SH-SY5Y (cell line): ENCODE results near the gene ZNF577.

ENCODE experiments used
- GATA2 ChIP-seq: IDR thresholded peaks from 2 replicates; pipeline ENCODE4 v1.6.1; 2011; ENCODE audit warnings: mild to moderate bottlenecking, low read depth, low read length
- GATA3 ChIP-seq: IDR thresholded peaks from 2 replicates; pipeline ENCODE4 v1.6.1; 2011; ENCODE audit warnings: low read depth, mild to moderate bottlenecking, low read length, moderate library complexity

DNA sequence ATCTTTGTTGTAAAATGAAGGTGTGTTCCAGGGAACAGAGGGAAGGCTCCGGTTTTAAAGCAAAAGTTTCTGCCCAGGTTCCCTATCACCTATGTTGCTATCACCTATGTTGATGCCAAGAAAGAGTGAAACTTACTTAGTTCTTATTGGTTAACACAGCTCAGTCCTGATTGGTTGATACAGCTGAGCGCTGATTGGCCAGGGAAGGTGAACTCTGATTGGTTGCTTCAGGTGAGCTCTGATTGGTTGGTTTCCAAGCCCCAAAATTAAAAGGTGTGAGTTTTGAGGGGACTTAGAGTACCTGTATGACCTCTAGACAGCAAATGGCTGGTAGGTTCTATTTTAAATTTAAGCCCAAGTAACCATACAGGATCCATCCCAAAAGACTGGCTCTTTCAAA, 50.6 kb downstream of the ZNF577 start:
- TF ChIP-seq GATA3 (no peak), GATA2 (no peak)
